Cerebellar cortex (tissue), 1 donor: Measurements from ENCODE around the gene LAX1.
A peak's percentile ranks its signal among the peaks of the same experiment; 100 is the strongest.
"Not testable (repeated sequence)": the region's sequence is repeated elsewhere in the genome, so short reads cannot be mapped to it uniquely, and the experiment has no call there.

Experiments
- DNase-seq: peaks from one replicate; pipeline ENCODE4 v3.0.0-alpha.2; 2015; ENCODE audit warnings: low spot score

The LAX1 gene

DNA sequence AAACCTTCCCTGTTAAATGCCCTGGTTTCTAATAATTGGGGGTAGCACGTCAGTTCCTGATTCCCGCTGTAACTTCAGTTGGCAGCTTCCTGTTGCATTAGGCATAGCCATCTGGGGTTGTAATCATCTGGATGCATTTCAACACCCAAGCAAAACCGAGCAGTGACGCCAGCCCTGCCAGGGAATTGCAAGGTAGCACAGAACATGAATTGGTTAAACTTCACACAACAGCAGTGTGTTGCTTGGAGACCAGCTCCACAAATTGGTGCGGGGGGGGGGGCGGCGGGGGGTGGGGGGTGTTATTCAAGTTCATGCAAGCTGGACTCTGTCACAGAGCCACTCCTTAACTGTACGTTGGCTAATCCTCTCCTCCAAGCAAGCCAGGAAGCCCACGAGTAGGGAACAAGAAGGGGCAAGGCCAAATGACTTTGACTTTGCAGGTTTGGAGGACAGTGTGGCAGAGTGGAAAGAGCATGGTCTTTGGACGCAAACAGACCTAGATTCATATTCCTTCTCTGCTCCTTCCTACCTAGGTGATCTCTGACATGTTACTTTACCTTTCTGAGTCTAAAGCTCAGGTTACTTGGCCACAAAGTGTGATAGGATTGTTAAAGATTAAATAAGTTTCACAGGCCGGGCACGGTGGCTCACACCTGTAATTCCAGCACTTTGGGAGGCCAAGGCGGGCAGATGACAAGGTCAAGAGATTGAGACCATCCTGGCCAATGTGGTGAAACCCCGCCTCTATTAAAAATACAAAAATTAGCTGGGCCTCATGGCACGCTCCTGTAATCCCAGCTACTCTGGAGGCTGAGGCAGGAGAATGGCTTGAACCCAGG, 4.7 kb downstream of the LAX1 start:
- peak; percentile 95 for DNase-seq

GRCh38 chr1:203771901-203772301, 6.9 kb downstream of the LAX1 start:
- DNase-seq: peak; percentile 51

- DNase-seq: no peak
Observed at GRCh38 chr1:203772836-203773235, 7.9 kb downstream of the LAX1 start.

DNA sequence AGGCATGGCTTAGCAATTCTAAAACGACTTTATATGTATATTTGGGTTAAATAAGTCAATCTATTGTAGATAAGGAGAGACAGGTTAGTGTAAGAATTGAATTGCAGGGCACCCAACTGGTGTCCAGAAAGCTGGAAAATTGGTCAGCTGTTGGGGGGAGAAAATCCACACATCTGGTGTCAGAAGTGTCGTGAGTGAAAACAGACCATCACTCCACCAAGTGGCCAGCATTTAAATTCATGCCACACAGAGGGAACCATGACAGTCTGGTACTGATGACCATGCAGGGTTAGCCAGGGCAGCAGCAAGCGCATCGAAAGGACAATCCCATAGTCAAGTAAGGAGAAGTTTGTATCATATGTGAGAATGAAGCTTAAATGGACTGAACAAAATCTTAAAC, 11.7 kb downstream of the LAX1 start:
- no peak for DNase-seq

DNA sequence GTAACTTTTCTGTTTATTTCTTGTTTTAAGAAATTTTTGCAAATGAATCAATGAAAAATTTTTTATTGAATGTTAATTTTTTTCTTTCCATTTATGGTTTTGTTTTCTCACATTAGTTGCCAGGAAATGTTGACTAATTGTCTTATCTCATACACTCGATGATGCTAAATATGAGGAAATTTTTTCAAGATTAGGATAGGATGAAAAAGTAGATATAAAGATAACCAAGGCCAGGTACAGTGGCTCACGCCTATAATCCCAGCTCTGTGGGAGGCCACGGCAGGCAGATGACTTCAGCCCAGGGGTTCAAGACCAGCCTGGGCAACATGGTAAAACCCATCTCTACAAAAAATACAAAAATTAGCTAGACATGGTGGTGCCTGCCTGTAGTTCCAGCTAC, 12.6 kb downstream of the LAX1 start:
- no peak for DNase-seq

DNA sequence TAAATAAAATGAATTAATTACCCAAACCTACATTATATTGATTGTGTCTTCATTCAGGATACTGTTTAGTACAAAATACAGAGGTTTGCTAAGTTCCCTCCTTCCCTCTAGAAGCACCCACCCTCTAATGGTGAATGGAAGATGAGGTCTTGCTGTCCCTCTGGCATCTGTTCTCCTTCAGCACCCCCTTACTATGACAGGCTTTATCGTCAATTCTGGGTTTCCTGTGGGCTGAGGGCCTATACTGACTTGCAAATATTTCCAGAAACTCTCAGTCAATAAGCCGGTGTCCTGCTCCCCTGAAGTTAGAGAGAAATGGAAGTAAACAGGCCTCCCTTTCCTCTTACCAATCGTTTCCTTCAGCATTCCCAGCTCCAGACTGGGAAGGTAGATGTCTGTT, 13.2 kb downstream of the LAX1 start:
- DNase-seq: no peak

DNA sequence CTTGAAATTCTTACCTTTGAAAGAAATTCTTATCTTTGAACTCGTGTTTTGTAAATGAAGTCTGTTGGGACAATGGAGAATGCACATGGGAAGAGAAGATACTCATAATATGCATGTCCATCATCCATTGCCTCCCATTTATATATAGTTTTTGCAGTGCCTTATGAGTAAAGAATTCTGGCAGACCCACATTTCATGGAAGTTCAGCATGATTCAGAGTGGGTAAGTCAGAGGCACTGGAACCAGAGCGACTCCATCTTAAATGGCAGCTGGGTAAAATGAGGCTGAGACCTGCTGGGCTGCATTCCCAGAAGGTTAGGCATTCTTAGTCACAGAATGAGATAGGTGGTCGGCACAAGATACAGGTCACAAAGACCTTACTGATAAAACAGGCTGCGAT, 13.8 kb downstream of the LAX1 start:
- no peak for DNase-seq

DNA sequence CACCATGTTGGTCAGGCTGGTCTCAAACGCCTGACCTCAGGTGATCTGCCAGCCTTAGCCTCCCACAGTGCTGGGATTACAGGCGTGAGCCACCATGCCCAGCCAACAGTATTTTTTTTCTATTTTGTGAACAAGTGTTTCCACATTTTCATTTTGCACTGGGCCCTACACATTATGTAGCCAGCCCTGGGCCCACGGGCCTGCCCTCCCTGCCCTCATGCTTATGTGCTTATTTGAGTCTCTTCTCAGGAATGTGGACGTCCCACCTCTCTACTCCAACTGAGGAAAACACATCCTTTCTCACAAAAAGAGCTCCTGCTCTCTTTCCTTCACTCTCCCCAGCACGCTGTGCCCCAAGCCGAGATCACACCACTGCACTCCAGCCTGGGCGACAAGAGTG, 17.0 kb downstream of the LAX1 start:
- no peak for DNase-seq

- no peak for DNase-seq
Observed at GRCh38 chr1:203789966-203790365, 25.0 kb downstream of the LAX1 start.

- no peak for DNase-seq
Observed at GRCh38 chr1:203791498-203791897, 26.5 kb downstream of the LAX1 start.

GRCh38 chr1:203792486-203792885, 27.5 kb downstream of the LAX1 start:
- no peak for DNase-seq

DNA sequence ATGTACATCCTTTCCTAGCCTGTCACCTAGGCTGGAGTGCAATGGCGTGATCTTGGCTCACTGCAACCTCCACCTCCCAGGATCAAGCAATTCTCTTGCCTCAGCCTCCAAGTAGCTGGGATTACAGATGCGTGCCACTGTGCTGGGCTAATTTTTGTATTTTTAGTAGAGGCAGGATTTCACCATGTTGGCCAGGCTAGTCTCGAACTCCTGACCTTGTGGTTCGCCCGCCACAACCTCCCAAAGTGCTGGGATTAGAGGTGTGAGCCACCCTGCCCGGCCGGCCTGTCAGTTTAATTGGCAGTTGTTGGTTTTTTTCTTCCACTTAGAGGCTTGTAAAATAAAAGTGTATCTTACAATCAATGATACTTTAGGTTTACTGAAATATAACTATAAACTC, 28.6 kb downstream of the LAX1 start:
- not testable (repeated sequence) for DNase-seq

GRCh38 chr1:203794764-203795440, 29.9 kb downstream of the LAX1 start:
- DNase-seq: no peak

- DNase-seq: peak; percentile 99
Observed at GRCh38 chr1:203795441-203796235, 30.7 kb downstream of the LAX1 start, which contains the start of the genes ZBED6 and ZC3H11A. ZBED6 (plus strand) TSS chr1:203795623; CDS start chr1:203797523, 1,900 bp downstream. ZC3H11A (plus strand) TSS chr1:203795623; CDS start chr1:203817071, 21,448 bp downstream.

DNA sequence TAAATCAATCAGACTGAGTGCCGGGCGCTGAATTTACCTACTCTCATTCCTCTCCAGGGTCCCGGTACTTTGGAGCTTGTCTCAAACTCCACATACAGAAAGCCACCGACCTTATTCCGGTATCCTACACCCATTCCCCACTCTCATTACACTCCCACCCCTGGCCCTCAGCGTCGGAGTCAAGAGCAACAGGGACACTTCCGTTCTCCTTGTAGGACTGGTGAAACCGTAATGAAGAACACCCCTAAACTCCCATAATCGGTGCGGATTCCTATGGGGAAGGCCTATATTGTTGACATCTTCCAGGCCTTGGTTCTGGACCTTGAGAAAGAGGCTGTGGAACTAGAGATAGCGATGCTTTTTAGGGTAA, 31.2 kb downstream of the LAX1 start:
- DNase-seq: peak; percentile 42

DNA sequence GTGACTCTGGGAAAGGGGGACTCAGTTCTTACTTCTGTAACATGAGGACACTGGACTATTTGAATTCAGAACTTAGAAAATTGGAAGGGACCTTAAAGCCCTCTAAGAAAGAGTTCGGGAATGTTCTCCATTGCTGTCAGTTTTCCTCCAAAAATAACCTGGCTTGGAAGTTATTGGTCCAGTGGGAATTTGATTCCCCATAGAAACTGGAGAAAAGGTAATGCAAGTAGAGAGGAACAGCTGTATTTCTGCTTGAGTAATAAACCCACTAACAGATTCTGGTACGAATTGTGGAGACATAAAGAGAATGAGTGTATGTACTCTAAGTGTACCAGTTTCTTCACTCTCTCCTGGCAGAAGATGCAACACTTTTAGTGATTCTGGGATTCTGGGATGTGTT, 32.2 kb downstream of the LAX1 start:
- no peak for DNase-seq

DNA sequence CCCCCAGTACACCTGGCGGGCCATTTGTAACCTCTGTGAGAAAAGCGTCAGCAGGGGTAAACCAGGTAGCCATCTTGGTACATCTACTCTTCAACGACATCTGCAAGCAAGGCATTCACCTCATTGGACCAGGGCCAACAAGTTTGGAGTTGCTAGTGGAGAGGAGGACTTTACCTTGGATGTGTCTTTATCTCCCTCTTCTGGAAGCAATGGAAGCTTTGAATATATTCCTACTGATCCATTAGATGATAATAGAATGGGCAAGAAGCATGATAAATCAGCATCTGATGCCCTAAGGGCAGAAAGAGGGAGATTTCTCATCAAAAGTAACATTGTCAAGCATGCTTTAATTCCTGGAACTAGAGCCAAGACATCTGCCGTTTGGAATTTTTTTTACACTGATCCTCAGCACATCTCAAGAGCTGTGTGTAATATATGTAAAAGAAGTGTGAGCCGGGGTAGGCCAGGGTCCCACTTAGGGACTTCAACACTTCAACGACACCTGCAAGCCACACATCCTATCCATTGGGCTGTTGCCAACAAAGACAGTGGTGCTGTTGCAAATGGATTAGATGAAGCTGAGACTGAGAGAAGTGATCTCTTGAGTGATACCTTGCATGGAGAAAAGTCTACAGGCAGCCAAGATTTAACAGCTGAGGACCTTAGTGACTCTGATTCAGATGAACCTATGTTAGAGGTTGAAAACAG, 33.1 kb downstream of the LAX1 start:
- peak; percentile 40 for DNase-seq

DNA sequence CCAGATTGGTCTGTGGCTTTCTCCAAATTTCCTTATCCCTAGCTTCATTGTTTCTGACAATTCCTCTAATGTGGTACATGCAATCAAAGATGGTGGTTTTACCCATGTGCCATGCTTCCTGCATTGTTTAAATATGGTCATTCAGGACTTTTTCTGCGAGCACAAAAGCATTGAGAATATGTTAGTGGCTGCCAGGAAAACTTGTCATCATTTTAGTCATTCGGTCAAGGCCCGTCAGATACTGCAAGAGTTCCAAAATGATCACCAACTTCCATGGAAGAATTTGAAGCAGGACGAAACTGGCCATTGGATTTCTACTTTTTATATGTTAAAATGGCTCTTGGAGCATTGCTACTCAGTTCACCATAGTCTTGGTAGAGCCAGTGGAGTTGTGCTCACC, 34.2 kb downstream of the LAX1 start:
- DNase-seq: no peak

DNA sequence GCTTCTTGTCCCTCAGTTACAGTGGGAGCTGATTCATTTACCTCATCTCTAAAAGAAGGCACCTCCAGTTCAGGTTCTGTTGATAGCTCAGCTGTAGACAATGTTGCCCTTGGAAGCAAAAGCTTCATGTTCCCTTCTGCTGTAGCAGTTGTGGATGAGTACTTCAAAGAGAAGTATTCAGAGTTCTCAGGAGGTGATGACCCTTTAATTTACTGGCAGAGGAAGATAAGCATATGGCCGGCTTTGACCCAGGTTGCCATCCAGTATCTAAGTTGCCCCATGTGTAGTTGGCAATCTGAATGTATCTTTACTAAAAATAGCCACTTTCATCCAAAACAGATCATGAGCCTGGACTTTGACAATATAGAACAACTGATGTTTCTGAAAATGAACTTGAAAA, 35.0 kb downstream of the LAX1 start:
- DNase-seq: peak; percentile 22

GRCh38 chr1:203805689-203806088, 40.7 kb downstream of the LAX1 start:
- DNase-seq: no peak

- DNase-seq: no peak
Observed at GRCh38 chr1:203807196-203807595, 42.2 kb downstream of the LAX1 start.
